Endothelial cell of hepatic sinusoid (primary cell): ENCODE data around the gene SLC35F1.
"Not testable (repeated sequence)": the region's sequence is repeated elsewhere in the genome, so short reads cannot be mapped to it uniquely, and the experiment has no call there.

Experiments used
- in situ Hi-C: cut with HindIII; loops from 2 replicates; pipeline ENCODE4 v1.10.0; 2017; ENCODE audit warnings: low sequenced_read_pairs

Gene SLC35F1

DNA sequence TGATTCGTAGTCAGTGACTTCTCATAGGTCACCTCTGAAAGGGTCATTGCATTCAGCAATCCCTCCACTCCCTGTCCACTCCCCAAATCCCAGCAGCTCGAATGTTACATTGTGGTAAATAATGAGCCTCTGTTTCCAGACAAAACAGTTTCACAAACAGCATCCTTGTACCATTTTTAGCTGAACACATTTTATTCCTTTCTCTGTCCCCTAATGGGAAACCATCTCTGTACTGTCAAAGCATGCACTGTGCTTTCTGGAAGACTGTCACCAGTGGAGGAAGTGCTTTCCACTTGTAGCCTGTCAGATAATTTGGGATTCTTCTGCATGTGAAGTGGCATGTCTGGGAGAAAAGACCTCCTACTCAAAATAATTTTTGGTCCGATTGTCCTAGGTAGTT is 82.0 kb downstream of the SLC35F1 start:
- in situ Hi-C loops = no loop called here

DNA sequence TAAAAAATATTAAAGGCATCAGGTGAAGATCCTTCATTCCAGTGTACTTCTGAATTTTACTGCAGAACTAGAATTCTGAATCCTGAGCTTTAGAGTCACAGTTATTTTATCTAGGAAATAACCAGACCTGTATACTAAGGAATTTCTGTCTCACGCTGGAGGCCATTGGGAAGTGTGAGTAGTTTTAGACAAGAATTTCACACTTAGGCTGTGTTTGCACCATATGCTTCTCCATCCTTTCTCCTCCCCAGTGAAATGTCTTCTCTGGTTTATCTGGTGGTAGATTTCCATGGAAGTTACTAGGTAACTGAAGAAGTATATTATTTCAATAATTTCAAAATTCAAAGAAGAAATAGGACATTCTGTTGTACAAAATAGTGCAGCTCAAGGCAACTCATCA is 83.1 kb downstream of the SLC35F1 start:
- in situ Hi-C loops = no loop called here

DNA sequence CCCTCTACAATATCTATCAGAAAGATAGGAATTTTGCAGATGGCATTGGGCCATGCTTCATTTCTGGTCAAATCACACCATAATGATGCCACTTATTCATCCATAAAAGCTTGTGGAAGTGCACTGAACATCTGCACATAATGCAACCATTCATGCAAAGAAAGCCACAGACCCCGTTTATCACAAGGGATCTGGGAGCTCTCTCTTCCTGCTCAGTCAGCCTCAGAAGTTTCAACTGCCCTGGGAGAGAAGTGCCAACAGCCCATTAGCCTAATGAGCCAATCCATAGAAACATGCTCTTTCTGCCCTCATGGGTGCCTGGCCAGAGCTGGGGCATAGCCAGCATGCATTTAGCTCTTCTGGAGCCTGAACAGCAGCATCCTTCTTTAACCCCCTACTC is 85.8 kb downstream of the SLC35F1 start:
- in situ Hi-C loops = no loop called here

DNA sequence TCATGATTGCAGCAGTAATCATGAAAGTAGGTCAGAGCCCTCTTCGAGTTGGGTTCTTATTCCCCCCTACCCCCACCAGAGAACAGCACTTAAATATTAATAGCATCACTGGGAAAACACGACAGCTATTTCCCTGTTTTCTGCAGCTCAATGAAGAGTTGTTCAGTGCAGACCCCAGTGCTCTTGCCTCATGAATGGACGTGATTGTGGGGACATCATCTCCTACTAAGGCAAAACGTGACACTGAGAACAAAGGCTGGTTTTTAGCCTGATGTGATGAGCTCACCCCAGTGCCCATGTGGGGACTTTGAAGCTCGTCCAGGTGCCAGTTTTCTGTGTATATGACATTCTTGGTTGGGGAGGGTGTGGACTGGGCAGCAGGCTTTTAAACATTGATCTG is 105.9 kb downstream of the SLC35F1 start:
- in situ Hi-C loops = no loop called here

DNA sequence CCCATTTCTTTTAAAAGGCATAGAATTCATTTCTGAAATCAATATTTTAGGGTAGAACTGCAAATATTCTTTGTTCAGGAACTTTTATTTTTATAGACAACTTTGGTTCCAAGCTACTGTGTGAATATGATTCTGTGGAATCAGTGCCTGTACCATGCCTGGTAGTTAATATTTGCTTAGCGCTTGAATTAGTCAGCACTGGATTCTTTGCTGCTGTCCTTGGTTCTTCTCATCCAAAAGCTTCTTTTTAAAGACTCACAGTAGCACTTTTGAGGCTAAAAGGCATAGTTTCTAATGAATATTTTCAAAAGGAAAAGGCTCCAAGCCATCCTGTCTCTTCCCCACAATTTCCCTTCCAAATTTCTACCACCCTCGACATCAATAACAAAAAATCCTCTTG is 109.5 kb downstream of the SLC35F1 start:
- in situ Hi-C loops = no loop called here

DNA sequence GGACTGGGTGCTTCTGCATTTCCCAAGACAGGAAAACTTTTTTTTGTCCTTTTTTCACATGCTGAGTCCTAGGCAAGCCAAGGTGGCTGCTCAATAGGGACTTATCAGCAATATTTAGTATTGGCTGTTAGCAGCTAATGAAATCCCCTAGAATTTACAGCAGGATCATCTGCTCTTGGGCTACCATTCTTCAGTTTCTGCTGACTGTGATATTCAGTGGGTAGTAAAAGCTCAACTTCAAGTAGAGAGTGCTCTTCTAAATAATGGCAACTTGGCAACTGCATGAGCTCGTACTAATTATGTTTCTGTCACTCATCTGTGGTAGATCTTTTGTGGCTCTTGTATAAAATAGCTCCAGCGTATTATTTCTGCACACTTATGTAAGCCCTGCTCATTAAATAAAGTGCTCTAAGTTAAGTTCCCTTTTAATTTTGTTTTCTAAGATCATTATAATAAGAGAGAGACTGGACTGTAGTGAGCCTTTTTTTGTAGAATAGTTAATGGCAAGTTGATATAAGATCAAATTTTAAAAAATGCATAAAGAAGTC is 110.3 kb downstream of the SLC35F1 start:
- in situ Hi-C loops = no loop called here

DNA sequence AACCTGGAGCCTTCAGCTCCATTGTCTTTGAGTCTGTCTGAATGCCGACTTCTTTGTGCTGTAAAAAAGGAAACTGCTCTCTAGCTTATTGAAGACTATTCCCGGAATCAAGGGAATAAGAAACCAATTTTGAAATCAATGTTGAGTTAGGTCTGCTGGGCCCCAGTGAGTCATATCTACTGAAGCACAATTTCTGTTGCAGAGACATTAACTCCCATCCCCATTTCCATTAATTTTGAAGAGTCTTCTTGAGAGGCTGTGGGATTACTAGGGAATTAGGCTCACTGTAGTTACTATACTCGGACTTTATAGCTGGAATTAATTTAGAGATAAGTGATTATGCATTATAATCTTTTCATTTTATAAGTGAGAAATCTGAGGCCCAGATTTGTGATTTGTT is 116.7 kb downstream of the SLC35F1 start:
- in situ Hi-C loops = no loop called here

DNA sequence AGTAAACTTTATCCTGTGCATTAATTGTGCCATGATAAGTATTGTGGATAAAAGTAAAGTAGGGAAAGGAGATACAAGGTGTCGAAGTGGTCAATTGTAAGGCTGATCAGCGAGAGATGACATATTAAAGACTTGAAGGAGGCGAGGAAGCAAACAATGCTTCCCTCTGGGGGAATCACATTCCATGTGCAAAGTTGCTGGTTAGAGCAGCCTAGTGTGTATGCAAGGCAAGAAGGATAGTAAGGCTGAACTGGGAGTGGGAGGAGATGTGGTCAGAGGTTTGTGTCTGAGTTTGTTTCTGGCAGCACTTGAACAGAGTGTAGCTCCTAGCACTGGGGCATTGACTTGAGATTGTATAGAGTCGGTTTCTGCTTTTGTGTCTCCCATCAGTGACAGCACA is 122.9 kb downstream of the SLC35F1 start:
- in situ Hi-C loops = no loop called here

DNA sequence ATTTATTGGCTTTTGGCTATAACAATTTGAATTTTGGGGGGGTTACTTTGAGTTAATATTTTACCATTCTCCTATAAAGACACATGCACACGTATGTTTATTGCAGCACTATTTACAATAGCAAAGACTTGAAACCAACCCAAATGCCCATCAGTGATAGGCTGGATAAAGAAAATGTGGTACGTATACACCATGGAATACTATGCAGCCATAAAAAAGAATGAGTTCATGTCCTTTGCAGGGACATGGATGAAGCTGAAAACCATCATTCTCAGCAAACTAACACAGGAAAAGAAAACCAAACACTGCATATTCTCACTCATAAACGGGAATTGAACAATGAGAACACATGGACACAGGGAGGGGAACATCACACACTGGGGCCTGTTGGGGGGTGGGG is 130.4 kb downstream of the SLC35F1 start:
- in situ Hi-C loops = not testable (repeated sequence)

DNA sequence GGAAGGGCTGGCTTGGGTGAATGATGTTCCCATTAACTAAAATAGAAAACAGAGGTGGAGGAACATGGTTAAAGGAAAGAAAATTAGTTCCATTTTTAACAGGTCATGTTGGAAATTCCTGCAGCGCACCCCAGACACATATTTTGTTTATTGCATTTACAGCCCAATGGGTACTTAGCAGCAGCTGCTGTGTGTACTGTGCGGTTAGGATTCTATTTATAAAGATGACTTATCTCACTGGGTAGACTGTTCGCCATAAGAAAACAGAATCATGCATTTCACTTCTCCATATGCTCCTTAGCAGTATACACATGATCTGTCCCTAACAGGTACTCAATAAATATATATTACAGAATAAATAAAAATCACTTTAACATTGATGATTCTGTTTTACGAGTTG is 135.8 kb downstream of the SLC35F1 start:
- in situ Hi-C loops = no loop called here

DNA sequence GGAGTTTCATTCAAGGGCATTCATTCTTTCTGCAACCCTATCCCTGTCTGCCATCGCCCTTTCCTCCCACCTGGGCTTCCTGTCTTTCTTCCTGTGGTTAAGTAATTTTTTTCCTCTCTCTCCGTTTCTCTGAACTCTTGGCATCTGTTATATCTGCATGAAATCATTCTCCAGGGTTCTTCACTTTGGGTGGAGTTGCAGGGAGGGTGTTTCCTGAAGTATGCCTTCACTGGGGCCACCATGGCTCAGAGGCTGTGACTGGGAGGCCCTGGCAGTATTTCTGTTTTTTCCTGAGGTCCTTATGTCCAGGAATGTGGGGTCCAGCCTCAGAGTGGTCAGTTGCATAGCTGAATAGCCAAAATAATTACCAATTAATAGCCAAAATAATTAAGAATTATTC is 137.2 kb downstream of the SLC35F1 start:
- in situ Hi-C loops = no loop called here

DNA sequence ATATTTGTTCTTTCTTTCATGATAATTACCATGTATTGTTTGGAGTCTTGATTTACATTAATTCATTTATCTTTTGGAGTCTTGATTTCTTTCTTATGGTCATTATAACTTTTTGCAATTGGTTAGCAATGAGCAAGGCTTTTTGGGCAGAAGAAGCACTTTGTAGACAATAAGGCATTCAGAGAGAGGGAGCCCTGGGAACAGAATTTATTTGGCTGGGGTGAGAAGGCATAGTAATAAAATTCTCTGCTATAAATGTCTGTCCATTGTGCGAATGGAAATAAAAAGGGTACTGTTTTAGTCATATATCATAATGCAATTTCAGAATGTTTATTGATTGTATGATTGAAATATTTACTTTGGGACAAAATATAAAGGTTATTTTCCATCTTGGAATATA is 147.0 kb downstream of the SLC35F1 start:
- in situ Hi-C loops = no loop called here

DNA sequence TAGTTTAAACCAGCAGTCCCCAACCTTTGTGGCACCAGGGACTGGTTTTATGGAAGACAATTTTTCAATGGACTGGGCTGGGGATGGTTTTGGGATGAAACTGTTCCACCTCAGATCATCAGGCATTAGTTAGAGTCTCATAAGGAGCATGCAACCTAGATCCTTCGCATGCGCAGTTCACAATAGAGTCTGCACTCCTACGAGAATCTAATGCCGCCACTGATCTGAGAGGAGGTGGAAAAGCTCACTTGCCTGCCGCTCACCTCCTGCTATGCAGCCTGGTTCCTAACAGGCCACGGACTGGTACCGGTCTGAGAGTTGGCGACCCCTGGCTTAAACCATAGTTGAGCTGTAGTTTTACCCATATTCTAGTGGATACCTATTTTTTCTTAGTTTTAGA is 154.6 kb downstream of the SLC35F1 start:
- in situ Hi-C loops = no loop called here

DNA sequence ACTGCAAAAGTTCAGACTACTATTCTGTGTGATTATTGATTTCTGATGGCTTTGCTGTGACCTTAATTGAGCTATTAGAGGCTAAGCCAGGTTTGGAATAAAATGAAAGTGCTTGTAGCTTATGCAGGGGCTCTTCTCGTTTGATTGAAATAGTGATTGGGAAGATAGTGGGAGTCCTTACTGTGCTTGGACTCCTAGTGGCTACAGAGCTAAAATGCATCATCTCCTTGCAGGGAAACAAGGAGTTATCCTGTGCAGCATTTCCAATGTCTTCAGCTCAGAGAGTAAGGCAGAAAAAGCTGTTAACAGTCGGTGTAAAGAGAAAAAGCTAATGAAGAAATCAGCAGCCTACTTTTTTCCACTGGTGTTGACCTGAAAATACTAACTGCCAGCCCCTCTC is 173.5 kb downstream of the SLC35F1 start:
- in situ Hi-C loops = no loop called here

DNA sequence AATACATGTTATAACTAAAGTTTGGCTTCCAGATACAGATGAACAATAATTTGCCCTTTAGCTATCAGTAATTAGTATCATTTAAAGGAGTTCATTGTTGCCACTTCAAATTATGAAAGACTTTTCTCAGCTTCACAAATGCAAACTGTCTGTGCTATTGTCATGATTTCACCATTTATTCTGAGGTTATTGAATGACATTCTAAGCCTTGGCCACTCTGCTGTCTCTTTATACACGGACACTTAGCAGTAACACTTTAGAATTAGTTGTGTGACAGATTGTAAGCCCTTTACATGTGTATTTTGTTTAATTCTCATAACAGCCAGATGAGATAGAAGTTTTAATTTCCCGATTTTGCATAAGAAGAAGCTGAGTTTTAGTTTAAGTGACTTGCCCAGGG is 176.6 kb downstream of the SLC35F1 start:
- in situ Hi-C loops = no loop called here

DNA sequence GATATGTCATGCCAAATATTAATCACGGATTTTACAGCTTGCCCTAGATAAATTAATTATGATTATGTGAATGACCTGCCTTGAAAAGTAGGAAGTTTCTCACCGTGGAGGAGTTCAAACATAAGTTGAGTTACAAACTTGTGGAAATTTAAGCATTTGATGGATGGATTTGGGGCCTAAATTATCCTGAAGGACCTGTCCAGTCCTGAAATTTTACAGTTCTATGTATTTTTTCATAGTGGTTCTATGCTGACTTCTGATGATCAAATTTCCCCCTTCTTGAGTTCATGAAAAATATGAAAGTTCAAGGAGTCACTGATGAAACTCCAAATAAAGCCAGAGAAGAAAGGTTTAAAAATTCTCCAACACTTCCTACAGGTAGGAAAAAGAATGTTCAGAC is 178.6 kb downstream of the SLC35F1 start:
- in situ Hi-C loops = no loop called here

DNA sequence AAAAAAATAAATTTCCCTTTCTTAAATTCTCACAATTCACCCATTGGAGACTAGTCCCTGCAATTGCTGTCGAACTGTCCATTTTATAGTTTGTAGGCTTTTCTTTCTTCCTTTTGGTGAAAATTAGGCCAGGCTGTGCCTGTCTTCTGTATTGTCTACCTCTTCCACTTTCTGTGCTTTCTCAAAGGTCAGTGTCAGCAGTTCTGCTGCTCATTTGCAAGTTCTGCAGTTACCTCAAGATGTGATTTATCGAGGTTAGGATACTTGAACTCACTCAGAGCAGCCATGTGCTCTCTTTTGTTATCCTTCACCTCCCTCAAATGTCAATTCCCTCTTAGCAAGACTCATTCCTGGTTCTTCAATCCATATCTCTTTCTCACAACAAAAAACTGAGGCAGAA is 179.1 kb downstream of the SLC35F1 start:
- in situ Hi-C loops = no loop called here

DNA sequence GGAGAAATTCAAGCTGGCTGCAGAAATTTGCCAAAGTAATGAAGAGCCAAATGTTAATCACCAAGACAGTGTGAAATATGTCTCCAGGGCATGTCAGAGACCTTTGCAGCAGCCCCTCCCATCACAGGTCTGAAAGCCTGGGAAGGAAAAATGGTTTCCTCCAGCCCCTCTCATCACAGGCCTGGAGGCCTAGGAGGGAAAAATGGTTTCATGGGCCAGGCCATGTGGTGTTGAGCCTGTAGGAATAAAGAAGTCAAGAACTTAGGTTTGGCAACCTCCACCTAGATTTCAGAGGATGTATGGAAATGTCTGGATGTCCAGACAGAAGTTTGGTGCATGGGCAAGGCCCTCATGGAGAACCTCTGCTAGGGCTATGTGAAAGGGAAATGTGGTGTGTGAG is 185.0 kb downstream of the SLC35F1 start:
- in situ Hi-C loops = no loop called here

DNA sequence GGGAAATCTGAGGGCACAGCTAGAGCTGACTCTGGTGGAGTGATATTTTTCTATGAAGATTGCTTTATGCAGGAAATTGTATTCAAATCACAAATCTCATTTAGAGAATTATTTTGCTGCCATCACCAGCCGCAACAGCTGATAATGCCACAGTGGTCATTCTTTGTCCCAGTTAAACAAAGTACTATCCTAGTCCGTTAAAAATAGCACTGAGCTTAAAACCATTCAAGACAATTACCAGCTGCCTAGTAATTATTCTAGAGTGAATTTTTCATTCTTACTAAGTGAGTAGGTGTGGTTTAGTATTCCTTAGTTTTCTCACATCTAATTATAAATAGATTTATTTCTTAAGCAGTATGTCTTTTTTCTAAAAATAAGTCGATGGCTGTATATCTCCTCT is 190.5 kb downstream of the SLC35F1 start:
- in situ Hi-C loops = no loop called here

DNA sequence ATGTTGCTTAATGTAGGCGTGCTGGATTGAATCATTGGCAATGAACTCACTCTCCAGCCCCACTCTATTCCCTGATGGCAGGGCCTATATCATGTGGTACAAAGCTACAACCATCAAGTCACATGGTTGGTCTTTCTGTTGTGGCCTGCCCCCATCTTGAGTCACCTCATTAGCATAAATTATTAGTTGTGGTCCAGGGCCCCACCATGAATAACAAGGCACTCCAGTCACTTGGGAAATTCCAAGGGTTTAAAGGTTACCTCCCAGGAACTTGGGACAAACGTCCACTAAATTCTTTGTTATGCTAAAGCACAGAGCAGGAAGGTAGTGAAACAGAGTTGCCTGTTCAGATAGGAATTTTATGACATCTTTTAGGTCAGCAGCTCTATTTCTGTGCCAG is 193.7 kb downstream of the SLC35F1 start:
- in situ Hi-C loops = no loop called here

DNA sequence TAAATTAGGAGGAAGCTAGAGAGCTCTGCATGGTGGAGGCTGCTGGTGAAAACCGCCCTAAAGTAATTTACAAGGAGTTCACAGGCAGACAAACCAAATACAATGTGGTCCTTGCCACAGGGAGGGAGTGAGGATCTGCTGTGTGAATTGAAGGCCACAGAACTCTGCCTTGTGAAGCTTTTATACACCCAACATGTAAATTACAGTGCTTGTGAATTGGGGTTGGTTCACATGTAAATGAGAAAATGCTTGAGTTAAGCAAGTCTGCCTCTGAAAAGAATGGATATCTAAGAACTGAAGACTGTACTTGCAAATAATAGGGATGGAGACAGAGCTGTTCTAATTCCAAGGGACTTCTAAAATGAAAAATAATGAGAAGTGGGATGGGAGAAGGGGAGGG is 194.2 kb downstream of the SLC35F1 start:
- in situ Hi-C loops = no loop called here

DNA sequence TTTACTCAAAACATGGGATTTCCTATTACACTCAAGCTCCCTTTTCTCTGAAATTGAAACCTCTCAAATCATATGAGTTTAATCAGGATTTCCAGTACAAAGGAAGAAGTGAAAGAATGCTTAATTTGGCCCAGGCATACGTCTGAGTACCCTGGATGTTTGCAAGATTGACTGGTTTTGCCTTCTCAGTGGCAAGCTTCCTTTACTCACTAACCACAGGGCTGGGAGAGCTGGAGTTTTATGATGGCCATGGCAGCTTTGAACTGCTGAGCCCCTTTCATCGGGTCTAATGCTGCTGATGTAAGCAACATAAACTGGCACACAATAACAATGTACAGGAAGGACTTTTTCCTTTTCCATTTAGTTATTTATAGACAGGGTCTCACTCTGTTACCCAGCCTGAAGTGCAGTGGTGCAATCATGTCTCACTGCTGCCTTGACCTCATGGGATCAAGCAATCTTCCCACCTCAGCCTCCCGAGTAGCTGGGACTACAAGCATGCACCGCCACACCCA is 194.8 kb downstream of the SLC35F1 start:
- in situ Hi-C loops = no loop called here

DNA sequence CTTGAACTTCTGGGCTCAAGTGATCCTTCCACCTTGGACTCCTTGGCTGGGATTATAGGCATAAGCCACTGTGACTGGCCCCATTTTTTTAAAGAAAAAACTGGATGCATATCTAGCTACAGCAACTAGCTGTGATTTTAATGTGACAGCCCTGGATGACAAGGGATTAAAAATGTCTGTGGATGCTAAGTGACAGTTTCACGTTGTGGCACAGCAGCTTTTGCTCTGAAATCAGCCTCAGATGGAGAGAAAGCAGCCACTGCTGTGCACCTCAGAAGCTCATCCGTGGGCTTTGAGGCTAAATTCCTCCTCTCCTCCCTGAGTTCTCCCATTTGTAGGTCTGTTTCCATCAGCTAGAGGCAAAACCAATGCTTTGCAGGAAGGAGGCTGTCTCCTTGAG is 195.3 kb downstream of the SLC35F1 start:
- in situ Hi-C loops = no loop called here
